ENCODE data around the gene IPPK.

Gene IPPK

DNA sequence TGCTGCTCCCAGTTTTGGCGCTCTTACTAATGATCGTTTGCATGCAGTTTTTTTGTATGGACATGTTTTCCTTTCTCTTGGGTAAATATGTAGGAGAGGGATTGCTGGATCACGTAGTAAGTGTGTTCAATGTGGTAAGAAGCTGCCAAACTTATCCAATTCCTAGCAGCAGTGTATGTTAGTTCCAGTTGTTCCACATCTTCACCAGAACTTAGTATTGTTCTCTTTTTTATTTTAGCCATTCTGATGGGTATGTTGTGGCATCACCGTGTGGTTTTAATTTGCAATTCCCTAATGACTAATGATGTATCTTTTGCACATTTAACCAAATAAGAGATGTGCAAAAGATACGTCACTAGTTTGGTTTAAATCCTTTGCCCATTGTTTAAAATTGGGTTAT is 65.9 kb downstream of the IPPK start:
- no peaks in the 10 kb centered on the region for H3F3A ChIP-seq (ENCODE audit: insufficient read depth, low read length)

GRCh38 chr9:92603100-92603499 is 66.8 kb downstream of the IPPK start:
- Histone ChIP-seq H3F3A (ENCODE audit: insufficient read depth, low read length) (no peaks in the 10 kb centered on the region), H4K20me1 (ENCODE audit: insufficient read depth, low read length) (no peaks in the 10 kb centered on the region), H2AFZ (ENCODE audit: low read length) (no peak overlapping the region), H3K4me2 (ENCODE audit: low read length) (no peak overlapping the region), H3K27me3 (ENCODE audit: insufficient read depth, low read length) (no peaks in the 10 kb centered on the region), H3K9ac (ENCODE audit: low read length) (no peak overlapping the region), H3K79me2 (ENCODE audit: insufficient read depth, low read length) (no peaks in the 10 kb centered on the region), H3K36me3 (ENCODE audit: insufficient read depth, low read length) (0 out of 2 replicates have a peak, but pooled peaks cover 6% of the 10 kb centered on the region), H3K4me3 (ENCODE audit: low read depth, low read length, poor library complexity, severe bottlenecking) (no peak overlapping the region), H3K4me1 (ENCODE audit: insufficient read depth, low read length, severe bottlenecking) (peaks cover 3% of the 10 kb centered on the region), H3K9me2 (ENCODE audit: low read depth, low read length) (no peaks in the 10 kb centered on the region), H3K27ac (ENCODE audit: low read depth, low read length, poor library complexity, severe bottlenecking) (no peak overlapping the region), H3K9me3 (ENCODE audit: low read length) (0 out of 2 replicates have a peak, but pooled peaks cover 5% of the 10 kb centered on the region)
- TF ChIP-seq CTCF (IDR thresholded peaks at IDR 0.05; ENCODE audit: low read length) = no peak
- no peak for TF ChIP-seq EZH2 (IDR thresholded peaks at IDR 0.05; ENCODE audit: borderline replicate concordance, low read length)

More for the DNA sequence above, 65.9 kb downstream of the IPPK start:
- H3K79me2 ChIP-seq (ENCODE audit: insufficient read depth, low read length) = no peaks in the 10 kb centered on the region
- no peak overlapping the region for H2AFZ ChIP-seq (ENCODE audit: low read length)
- H3K4me1 ChIP-seq (ENCODE audit: insufficient read depth, low read length, severe bottlenecking) = peaks cover 12% of the 10 kb centered on the region
- H3K27me3 ChIP-seq (ENCODE audit: insufficient read depth, low read length) = no peaks in the 10 kb centered on the region
- H3K4me3 ChIP-seq (ENCODE audit: low read depth, low read length, poor library complexity, severe bottlenecking) = no peak overlapping the region
- TF ChIP-seq CTCF (IDR thresholded peaks at IDR 0.05; ENCODE audit: low read length) (no peak), EZH2 (IDR thresholded peaks at IDR 0.05; ENCODE audit: borderline replicate concordance, low read length) (no peak)
- H3K9me2 ChIP-seq (ENCODE audit: low read depth, low read length) = no peaks in the 10 kb centered on the region
- no peak overlapping the region for H3K4me2 ChIP-seq (ENCODE audit: low read length)
- H3K36me3 ChIP-seq (ENCODE audit: insufficient read depth, low read length) = 0 out of 2 replicates have a peak, but pooled peaks cover 6% of the 10 kb centered on the region
- no peak overlapping the region for H3K27ac ChIP-seq (ENCODE audit: low read depth, low read length, poor library complexity, severe bottlenecking)
- 0 out of 2 replicates have a peak, but pooled peaks cover 5% of the 10 kb centered on the region for H3K9me3 ChIP-seq (ENCODE audit: low read length)
- H3K9ac ChIP-seq (ENCODE audit: low read length) = no peak overlapping the region
- no peaks in the 10 kb centered on the region for H4K20me1 ChIP-seq (ENCODE audit: insufficient read depth, low read length)

DNA sequence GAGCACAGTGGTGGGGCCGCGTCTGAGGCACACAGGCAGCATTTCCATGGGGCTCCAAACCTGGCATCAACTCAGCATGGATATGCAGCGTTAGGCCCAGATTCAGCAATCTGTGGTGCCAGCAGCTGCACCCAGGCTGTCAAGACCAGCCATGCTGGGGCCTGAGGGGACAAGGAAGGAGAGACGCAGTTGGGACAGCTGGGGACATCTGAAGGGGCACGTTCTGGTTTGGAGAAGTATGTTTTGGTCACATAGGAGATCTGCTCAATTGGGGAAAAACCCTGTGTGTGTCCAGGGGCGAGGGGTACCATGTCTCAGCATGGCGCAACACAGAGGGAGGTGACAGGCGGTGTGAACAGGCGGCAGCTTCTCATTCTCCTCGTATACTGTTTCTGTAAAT is 67.5 kb downstream of the IPPK start:
- no peak overlapping the region for H3K4me2 ChIP-seq (ENCODE audit: low read length)
- no peak overlapping the region for H3K9ac ChIP-seq (ENCODE audit: low read length)
- 0 out of 2 replicates have a peak, but pooled peaks cover 6% of the 10 kb centered on the region for H3K36me3 ChIP-seq (ENCODE audit: insufficient read depth, low read length)
- no peaks in the 10 kb centered on the region for H3K4me1 ChIP-seq (ENCODE audit: insufficient read depth, low read length, severe bottlenecking)
- 0 out of 2 replicates have a peak, but pooled peaks cover 5% of the 10 kb centered on the region for H3K9me3 ChIP-seq (ENCODE audit: low read length)
- no peaks in the 10 kb centered on the region for H3F3A ChIP-seq (ENCODE audit: insufficient read depth, low read length)
- H4K20me1 ChIP-seq (ENCODE audit: insufficient read depth, low read length) = no peaks in the 10 kb centered on the region
- H3K79me2 ChIP-seq (ENCODE audit: insufficient read depth, low read length) = no peaks in the 10 kb centered on the region
- TF ChIP-seq EZH2 (IDR thresholded peaks at IDR 0.05; ENCODE audit: borderline replicate concordance, low read length) (no peak), CTCF (IDR thresholded peaks at IDR 0.05; ENCODE audit: low read length) (no peak)
- H3K9me2 ChIP-seq (ENCODE audit: low read depth, low read length) = no peaks in the 10 kb centered on the region
- H3K27ac ChIP-seq (ENCODE audit: low read depth, low read length, poor library complexity, severe bottlenecking) = no peak overlapping the region
- no peaks in the 10 kb centered on the region for H3K27me3 ChIP-seq (ENCODE audit: insufficient read depth, low read length)
- no peak overlapping the region for H3K4me3 ChIP-seq (ENCODE audit: low read depth, low read length, poor library complexity, severe bottlenecking)
- no peak overlapping the region for H2AFZ ChIP-seq (ENCODE audit: low read length)
